OCI-LY1 (cell line): ENCODE data around the gene SPATA17.

Experiments used
- H2AFZ ChIP-seq: fragments of 200-600 bp; sonication (generic), shearing (Covaris generic); 2 replicates; pipeline ENCODE4 v1.6.0; 2014; ENCODE audit warnings: antibody characterized with exemption, mild to moderate bottlenecking, low read length
- H3F3A ChIP-seq: fragments of 200-600 bp; sonication (generic), shearing (Covaris generic); 2 replicates; pipeline ENCODE4 v1.6.0; 2014; ENCODE audit warnings: mild to moderate bottlenecking, antibody characterized with exemption, low read length, moderate library complexity; ENCODE audit not compliant: insufficient read depth
- H3K27ac ChIP-seq: fragments of 200-600 bp; sonication (generic); 2 replicates; pipeline ENCODE4 v1.5.1; 2014; ENCODE audit warnings: low read length, mixed run types, mild to moderate bottlenecking, low read depth; ENCODE audit not compliant: poor library complexity, severe bottlenecking
- H3K27me3 ChIP-seq: fragments of 200-600 bp; sonication (generic); 2 replicates; pipeline ENCODE4 v1.6.0; 2014; ENCODE audit warnings: antibody characterized with exemption, mild to moderate bottlenecking, low read length, moderate library complexity; ENCODE audit not compliant: insufficient read depth
- H3K36me3 ChIP-seq: fragments of 200-600 bp; sonication (generic); 2 replicates; pipeline ENCODE4 v1.6.1; 2014; ENCODE audit warnings: mild to moderate bottlenecking, antibody characterized with exemption, low read length, moderate library complexity, mixed read lengths; ENCODE audit not compliant: insufficient read depth
- H3K4me1 ChIP-seq: fragments of 200-600 bp; sonication (generic); 2 replicates; pipeline ENCODE4 v1.5.1; 2014; ENCODE audit warnings: mild to moderate bottlenecking, low read length, moderate library complexity; ENCODE audit not compliant: insufficient read depth, severe bottlenecking
- H3K4me2 ChIP-seq: fragments of 200-600 bp; sonication (generic), shearing (Covaris generic); 2 replicates; pipeline ENCODE4 v1.6.1; 2014; ENCODE audit warnings: low read length
- H3K4me3 ChIP-seq: fragments of 200-600 bp; sonication (generic); 2 replicates; pipeline ENCODE4 v1.5.1; 2014; ENCODE audit warnings: low read length, low read depth, mild to moderate bottlenecking, mixed read lengths; ENCODE audit not compliant: poor library complexity, severe bottlenecking
- H3K79me2 ChIP-seq: fragments of 200-600 bp; shearing (Covaris generic); 2 replicates; pipeline ENCODE4 v1.6.1; 2016; ENCODE audit warnings: mixed run types, low read length, mixed read lengths; ENCODE audit not compliant: insufficient read depth
- H3K9ac ChIP-seq: fragments of 200-600 bp; sonication (generic), shearing (Covaris generic); 2 replicates; pipeline ENCODE4 v1.6.1; 2014; ENCODE audit warnings: mild to moderate bottlenecking, low read length, mixed read lengths
- H3K9me2 ChIP-seq: fragments of 200-600 bp; sonication (generic), shearing (Covaris generic); 2 replicates; pipeline ENCODE4 v1.6.1; 2014; ENCODE audit warnings: low read depth, mild to moderate bottlenecking, low read length, mixed read lengths
- H3K9me3 ChIP-seq: fragments of 200-600 bp; shearing (Covaris generic); 2 replicates; pipeline ENCODE4 v1.6.1; 2014; ENCODE audit warnings: low read length, mixed read lengths
- H4K20me1 ChIP-seq: fragments of 200-600 bp; sonication (generic), shearing (Covaris generic); 2 replicates; pipeline ENCODE4 v1.6.0; 2016; ENCODE audit warnings: mild to moderate bottlenecking, low read length; ENCODE audit not compliant: insufficient read depth
- CTCF ChIP-seq: fragments of 200-600 bp; sonication (generic), shearing (Covaris generic); IDR thresholded peaks from 2 replicates; pipeline ENCODE4 v1.5.1; 2017; ENCODE audit warnings: mild to moderate bottlenecking, antibody characterized with exemption, low read length, moderate library complexity, mixed read lengths
- EZH2 ChIP-seq: fragments of 200-600 bp; sonication (generic), shearing (Covaris generic); IDR thresholded peaks from 2 replicates; pipeline ENCODE4 v1.8.0; 2017; ENCODE audit warnings: borderline replicate concordance, mixed run types, mild to moderate bottlenecking, antibody characterized with exemption, low read length, moderate library complexity, mixed read lengths

The SPATA17 gene

GRCh38 chr1:217602380-217602779 lies 28.8 kb upstream of the SPATA17 start:
- H2AFZ ChIP-seq: no peak overlapping the region
- H3K27me3 ChIP-seq: no peaks in the 10 kb centered on the region
- H4K20me1 ChIP-seq: no peaks in the 10 kb centered on the region

DNA sequence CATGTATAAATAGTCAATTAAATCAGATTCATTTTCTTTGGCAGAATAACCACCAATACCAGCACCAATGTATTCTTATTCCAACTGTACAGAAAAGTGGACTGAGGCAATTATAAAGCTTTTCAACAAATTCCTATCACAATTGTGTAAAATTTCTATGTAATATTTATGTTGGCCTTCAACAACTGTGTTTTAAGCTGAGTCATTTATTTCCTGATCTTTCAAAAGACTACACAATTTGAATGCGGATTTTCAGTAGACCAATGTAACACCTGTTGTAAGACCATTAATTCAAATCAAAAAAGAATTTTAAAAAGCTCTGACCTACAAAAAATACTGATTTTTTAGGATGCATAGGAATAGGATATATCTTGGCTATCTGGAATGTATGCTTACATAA lies 25.8 kb upstream of the SPATA17 start:
- Histone ChIP-seq H3F3A (no peaks in the 10 kb centered on the region), H3K4me3 (no peak overlapping the region), H3K27ac (no peak overlapping the region), H3K36me3 (peaks cover 26% of the 10 kb centered on the region; the same call in 1 of the 2 replicates), H3K27me3 (no peaks in the 10 kb centered on the region), H3K4me1 (no peaks in the 10 kb centered on the region), H2AFZ (no peak overlapping the region), H3K9ac (no peak overlapping the region), H3K9me2 (no peaks in the 10 kb centered on the region), H3K9me3 (no peaks in the 10 kb centered on the region), H4K20me1 (no peaks in the 10 kb centered on the region), H3K79me2 (no peaks in the 10 kb centered on the region), H3K4me2 (no peak overlapping the region)
- TF ChIP-seq CTCF (no peak), EZH2 (no peak)

More at GRCh38 chr1:217602380-217602779, 28.8 kb upstream of the SPATA17 start:
- TF ChIP-seq EZH2: no peak
- Histone ChIP-seq H3K4me2 (no peak overlapping the region), H3K9me2 (no peaks in the 10 kb centered on the region), H3K4me1 (no peaks in the 10 kb centered on the region), H3K36me3 (0 out of 2 replicates have a peak, but pooled peaks cover 7% of the 10 kb centered on the region), H3F3A (no peaks in the 10 kb centered on the region), H3K9me3 (no peaks in the 10 kb centered on the region), H3K79me2 (no peaks in the 10 kb centered on the region), H3K27ac (no peak overlapping the region), H3K9ac (no peak overlapping the region), H3K4me3 (no peak overlapping the region)

DNA sequence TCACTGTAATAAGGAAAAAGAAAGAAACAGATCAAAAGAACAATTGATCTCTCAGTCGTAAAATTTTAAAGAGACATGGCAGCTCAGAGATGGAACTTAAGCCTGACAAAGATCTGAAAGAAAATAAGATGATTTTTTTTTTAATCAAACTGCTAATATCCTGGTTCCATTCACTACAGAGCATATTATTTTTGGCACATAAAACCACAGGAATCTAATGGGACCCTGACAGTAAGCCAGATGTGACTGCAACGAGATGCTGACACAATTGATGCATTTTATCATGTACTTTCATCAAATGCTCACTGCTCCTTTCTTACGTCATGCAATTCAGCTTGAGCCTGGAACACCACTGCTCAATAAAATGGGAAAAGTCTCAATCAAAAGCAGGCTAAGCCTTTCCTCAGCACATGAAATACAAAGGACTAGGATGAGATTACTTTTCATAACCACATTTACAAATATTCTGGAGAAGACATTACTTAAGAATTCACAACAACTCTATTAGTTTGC lies 16.9 kb upstream of the SPATA17 start:
- H3K36me3 ChIP-seq: peaks cover 15% of the 10 kb centered on the region; the same call in 1 of the 2 replicates
- H3K9me3 ChIP-seq: no peaks in the 10 kb centered on the region
- no peaks in the 10 kb centered on the region for H3K4me1 ChIP-seq

More for the DNA sequence above, 16.9 kb upstream of the SPATA17 start:
- Histone ChIP-seq H3K4me3 (no peak overlapping the region), H3F3A (no peaks in the 10 kb centered on the region), H3K4me2 (no peak overlapping the region), H2AFZ (no peak overlapping the region), H4K20me1 (no peaks in the 10 kb centered on the region), H3K27me3 (no peaks in the 10 kb centered on the region), H3K27ac (no peak overlapping the region), H3K79me2 (no peaks in the 10 kb centered on the region), H3K9me2 (no peaks in the 10 kb centered on the region), H3K9ac (no peak overlapping the region)
- TF ChIP-seq EZH2: no peak
- TF ChIP-seq CTCF: no peak
